ENCODE results near the gene MUC5B. TPM values are rescaled to one million over a fixed set of nuclear protein-coding genes. Genes with fewer than 3 reads are reported as not detected.
A peak's percentile ranks its signal among the peaks of the same experiment; 100 is the strongest.
"Not testable (repeated sequence)": the region's sequence is repeated elsewhere in the genome, so short reads cannot be mapped to it uniquely, and the experiment has no call there.

MUC5B gene
- total RNA-seq, 1 experiment from 2014 or later: 24.3 TPM

- ATAC-seq (peak; percentile 78), DNase-seq (peak; percentile 83)
- intact Hi-C loops (cut with micrococcal nuclease): loop anchor here (5.0 kb wide), 2 partner anchors 60 to 125 kb away; partner anchors contain the start of gene BRSK2
- Histone ChIP-seq H3K36me3 (ENCODE audit: low read depth, low read length) (no peaks in the 10 kb centered on the region), H2AFZ (ENCODE audit: low read length) (peak overlapping the region; percentile 58; the same call in 1 of the 2 replicates), H3K4me1 (ENCODE audit: insufficient read depth, low read length) (peaks cover 13% of the 10 kb centered on the region), H3K4me2 (ENCODE audit: low read length) (peak overlapping the region; percentile 82), H3K9ac (ENCODE audit: low read length) (peak overlapping the region; percentile 75), H3K9me3 (ENCODE audit: low read length) (no peaks in the 10 kb centered on the region), H3K27ac (ENCODE audit: low read length) (peak overlapping the region; percentile 44), H3K9me2 (replicated peaks; ENCODE audit: low read length) (no peaks in the 10 kb centered on the region), H3K27me3 (ENCODE audit: low read length) (no peaks in the 10 kb centered on the region), H3K79me2 (ENCODE audit: low read length) (no peaks in the 10 kb centered on the region), H4K20me1 (ENCODE audit: low read length) (no peaks in the 10 kb centered on the region), H3K4me3 (ENCODE audit: low read length) (peak overlapping the region; percentile 58), H3F3A (ENCODE audit: low read length, unreplicated experiment) (no peaks in the 10 kb centered on the region)
- BruUV-seq (replicated peaks): TSS peak; percentile 94
- TF ChIP-seq EZH2phosphoT487 (IDR thresholded peaks at IDR 0.05; ENCODE audit: borderline replicate concordance, low read length): no peak
- TF ChIP-seq EZH2 (IDR thresholded peaks at IDR 0.05; ENCODE audit: low read length, unreplicated experiment): no peak
- no peak for TF ChIP-seq CTCF (conservative IDR thresholded peaks at IDR 0.05; ENCODE audit: low read depth, low read length)
- CTCF ChIA-PET: no interaction called here
- POLR2A ChIA-PET (ENCODE audit: unreplicated experiment): interaction anchor here (0.6 to 0.7 kb wide), 2 partner anchors 47 to 218 kb away, joined by 5 read pairs; partner anchors contain the start of gene TOLLIP
Observed at GRCh38 chr11:1262172-1263006, 39.5 kb downstream of the MUC5B start.

- Histone ChIP-seq H3K9me2 (replicated peaks; ENCODE audit: low read length) (no peaks in the 10 kb centered on the region), H3F3A (ENCODE audit: low read length, unreplicated experiment) (no peaks in the 10 kb centered on the region), H3K4me1 (ENCODE audit: insufficient read depth, low read length) (peaks cover 13% of the 10 kb centered on the region), H3K9ac (ENCODE audit: low read length) (peak overlapping the region; percentile 38; the same call in 1 of the 2 replicates), H3K4me2 (ENCODE audit: low read length) (peak overlapping the region; percentile 82), H3K79me2 (ENCODE audit: low read length) (no peaks in the 10 kb centered on the region), H2AFZ (ENCODE audit: low read length) (peak overlapping the region; percentile 58; the same call in 1 of the 2 replicates), H3K36me3 (ENCODE audit: low read depth, low read length) (no peaks in the 10 kb centered on the region), H3K9me3 (ENCODE audit: low read length) (no peaks in the 10 kb centered on the region), H3K27ac (ENCODE audit: low read length) (no peak overlapping the region), H3K27me3 (ENCODE audit: low read length) (no peaks in the 10 kb centered on the region), H3K4me3 (ENCODE audit: low read length) (peak overlapping the region; percentile 58), H4K20me1 (ENCODE audit: low read length) (no peaks in the 10 kb centered on the region)
- BruUV-seq (replicated peaks): no TSS peak
- CTCF ChIA-PET: no interaction called here
- ATAC-seq: peak; percentile 31
- TF ChIP-seq EZH2phosphoT487 (IDR thresholded peaks at IDR 0.05; ENCODE audit: borderline replicate concordance, low read length): no peak
- no peak for TF ChIP-seq EZH2 (IDR thresholded peaks at IDR 0.05; ENCODE audit: low read length, unreplicated experiment)
- no peak for TF ChIP-seq CTCF (conservative IDR thresholded peaks at IDR 0.05; ENCODE audit: low read depth, low read length)
- no peak for DNase-seq
- intact Hi-C loops (cut with micrococcal nuclease): loop anchor here (5.0 kb wide), 2 partner anchors 61 to 124 kb away; partner anchors contain the start of gene BRSK2
- POLR2A ChIA-PET (ENCODE audit: unreplicated experiment): no interaction called here
Observed at GRCh38 chr11:1263010-1263409, 40.1 kb downstream of the MUC5B start.

GRCh38 chr11:1264444-1264843 is 41.6 kb downstream of the MUC5B start:
- POLR2A ChIA-PET (ENCODE audit: unreplicated experiment); H4K20me1 ChIP-seq (ENCODE audit: low read length); ATAC-seq; H3K27ac ChIP-seq (ENCODE audit: low read length); H2AFZ ChIP-seq (ENCODE audit: low read length); H3F3A ChIP-seq (ENCODE audit: low read length, unreplicated experiment); H3K4me2 ChIP-seq (ENCODE audit: low read length); H3K79me2 ChIP-seq (ENCODE audit: low read length); H3K4me3 ChIP-seq (ENCODE audit: low read length); H3K36me3 ChIP-seq (ENCODE audit: low read depth, low read length); CTCF ChIA-PET; BruUV-seq (replicated peaks); H3K9me3 ChIP-seq (ENCODE audit: low read length); H3K9ac ChIP-seq (ENCODE audit: low read length); H3K27me3 ChIP-seq (ENCODE audit: low read length); H3K9me2 ChIP-seq (replicated peaks; ENCODE audit: low read length): not testable (repeated sequence)
- peaks cover 13% of the 10 kb centered on the region for H3K4me1 ChIP-seq (ENCODE audit: insufficient read depth, low read length)
- intact Hi-C loops (cut with micrococcal nuclease): loop anchor here (5.0 kb wide), 2 partner anchors 62 to 123 kb away; partner anchors contain the start of gene BRSK2
- TF ChIP-seq CTCF (conservative IDR thresholded peaks at IDR 0.05; ENCODE audit: low read depth, low read length): peak; percentile 38; the same call in 1 of the 2 replicates
- DNase-seq: peak; percentile 62

- CTCF ChIA-PET; H3K9ac ChIP-seq (ENCODE audit: low read length); intact Hi-C loops (cut with micrococcal nuclease); H4K20me1 ChIP-seq (ENCODE audit: low read length); DNase-seq; H3K36me3 ChIP-seq (ENCODE audit: low read depth, low read length); H3K9me3 ChIP-seq (ENCODE audit: low read length); H3K4me3 ChIP-seq (ENCODE audit: low read length); H3K4me2 ChIP-seq (ENCODE audit: low read length); H3K79me2 ChIP-seq (ENCODE audit: low read length); BruUV-seq (replicated peaks); H3K27me3 ChIP-seq (ENCODE audit: low read length); ATAC-seq; H3K27ac ChIP-seq (ENCODE audit: low read length); H3F3A ChIP-seq (ENCODE audit: low read length, unreplicated experiment); H2AFZ ChIP-seq (ENCODE audit: low read length); H3K9me2 ChIP-seq (replicated peaks; ENCODE audit: low read length): not testable (repeated sequence)
- peaks cover 13% of the 10 kb centered on the region for H3K4me1 ChIP-seq (ENCODE audit: insufficient read depth, low read length)
- POLR2A ChIA-PET (ENCODE audit: unreplicated experiment): interaction anchor here (0.6 kb wide), 1 partner anchor 89 kb away, joined by 3 read pairs; no protein-coding TSS in a partner anchor
Observed at GRCh38 chr11:1265480-1265879, 42.6 kb downstream of the MUC5B start.

Measured in PC-3 (cell line).